Islet precursor cell (in vitro differentiated cells): ENCODE data around the gene NLRP12.
A peak's percentile ranks its signal among the peaks of the same experiment; 100 is the strongest.
"Not testable (repeated sequence)": the region's sequence is repeated elsewhere in the genome, so short reads cannot be mapped to it uniquely, and the experiment has no call there.

Source experiments
- DNase-seq: peaks from one replicate; pipeline ENCODE4 v3.0.0-alpha.2; 2018

Gene NLRP12

GRCh38 chr19:53838446-53838845, 14.3 kb upstream of the NLRP12 start:
- DNase-seq = not testable (repeated sequence)

GRCh38 chr19:53832861-53833260, 8.7 kb upstream of the NLRP12 start:
- peak; percentile 58 for DNase-seq

GRCh38 chr19:53828531-53828930, 4.4 kb upstream of the NLRP12 start:
- DNase-seq = no peak

- no peak for DNase-seq
Measured at GRCh38 chr19:53826876-53827275, 2.8 kb upstream of the NLRP12 start.

- peak; percentile 62 for DNase-seq
Measured at GRCh38 chr19:53823380-53824120, 564 bp downstream of the NLRP12 start.

- no peak for DNase-seq
Measured at GRCh38 chr19:53819861-53820260, 4.3 kb downstream of the NLRP12 start.

GRCh38 chr19:53818756-53819155, 5.4 kb downstream of the NLRP12 start:
- no peak for DNase-seq

- no peak for DNase-seq
Measured at GRCh38 chr19:53813996-53814395, 10.1 kb downstream of the NLRP12 start.

GRCh38 chr19:53812335-53812734, 11.8 kb downstream of the NLRP12 start:
- no peak for DNase-seq

- DNase-seq = peak; percentile 48
Measured at GRCh38 chr19:53810891-53811290, 13.2 kb downstream of the NLRP12 start.

GRCh38 chr19:53810187-53810546, 13.9 kb downstream of the NLRP12 start:
- DNase-seq = no peak

GRCh38 chr19:53809518-53810186, 14.5 kb downstream of the NLRP12 start:
- DNase-seq = peak; percentile 53

GRCh38 chr19:53808710-53809125, 15.4 kb downstream of the NLRP12 start:
- DNase-seq = peak; percentile 63

- DNase-seq = no peak
Measured at GRCh38 chr19:53801257-53801656, 22.9 kb downstream of the NLRP12 start.

GRCh38 chr19:53795019-53795418, 29.1 kb downstream of the NLRP12 start:
- DNase-seq = no peak

- peak; percentile 96 for DNase-seq
Measured at GRCh38 chr19:53792721-53793433, 31.2 kb downstream of the NLRP12 start.

GRCh38 chr19:53789708-53790678, 34.1 kb downstream of the NLRP12 start:
- no peak for DNase-seq

- no peak for DNase-seq
Measured at GRCh38 chr19:53787266-53787665, 36.8 kb downstream of the NLRP12 start.

GRCh38 chr19:53786744-53787143, 37.4 kb downstream of the NLRP12 start:
- no peak for DNase-seq

GRCh38 chr19:53785196-53785889, 38.8 kb downstream of the NLRP12 start:
- DNase-seq = peak; percentile 84

GRCh38 chr19:53782698-53783097, 41.4 kb downstream of the NLRP12 start:
- no peak for DNase-seq

- not testable (repeated sequence) for DNase-seq
Measured at GRCh38 chr19:53781332-53781731, 42.8 kb downstream of the NLRP12 start.
